HepG2 (cell line): ENCODE measurements around the gene RPTN. TPM values are rescaled to one million over a fixed set of nuclear protein-coding genes. Genes with fewer than 3 reads are reported as not detected.

Source experiments
- ATAC-seq: fragments of 200-7000 bp; cut with Tn5 transposase; 3 replicates; pipeline ENCODE4 v1.9.1; 2020; ENCODE audit warnings: mild to moderate bottlenecking, moderate library complexity
- BruUV-seq: library from RNA; stranded (reverse); fragments of 400-500 nt; replicated peaks from 2 replicates; lab custom pipeline; 2021; lab: Mats Ljungman, UMichigan
- CTCF ChIA-PET: fragments of 300-600 bp; formaldehyde crosslinking; extraction: SDS; loops from one replicate; lab custom pipeline; 2021; ENCODE audit warnings: low total read pairs, inconsistent platforms, low intra/inter-chr PET ratio; lab: Yijun Ruan, JAX
- POLR2A ChIA-PET: fragments of 350-600 bp; sonication (Branson Sonifier 250); formaldehyde crosslinking; loops from one replicate; lab custom pipeline; 2020; ENCODE audit warnings: antibody characterized with exemption, inconsistent platforms; lab: Yijun Ruan, JAX
- DNase-seq: peaks from one replicate; pipeline ENCODE4 v3.0.0-alpha.2; 2015; ENCODE audit warnings: low spot score
- FAIRE-seq: peaks from 3 replicates; lab custom pipeline; 2011; peaks lifted over from hg19 to GRCh38; lab: Jason Lieb, UNC
- H2AFZ ChIP-seq: one replicate; pipeline ENCODE4 v1.6.1; 2011; ENCODE audit warnings: low read length, inconsistent platforms
- H3K27ac ChIP-seq: fragments of 300-600 bp; 3 replicates; pipeline ENCODE4 v1.8.0; 2011; ENCODE audit warnings: mixed run types, mild to moderate bottlenecking, mixed read lengths, low read length, inconsistent platforms; ENCODE audit not compliant: insufficient read depth; ENCODE audit errors: extremely low read length
- H3K27me3 ChIP-seq, 2 experiments: fragments of 200-600 bp in 1 of 2; 2 replicates in 1 of 2; 3 replicates in 1 of 2; pipeline versions ENCODE4 v1.6.0 to v1.8.0; 2011; ENCODE audit warnings: low read length in 2 of 2, mild to moderate bottlenecking in 2 of 2, moderate library complexity in 2 of 2, inconsistent platforms in 1 of 2; ENCODE audit not compliant: insufficient read depth in 2 of 2, control insufficient read depth in 1 of 2
- H3K36me3 ChIP-seq, 2 experiments: fragments of 200-600 bp in 1 of 2; replicated peaks in 1 of 2; 2 replicates in 1 of 2; 3 replicates in 1 of 2; pipeline versions ENCODE4 v1.5.1 to v1.8.0; 2011; ENCODE audit warnings: low read length in 2 of 2, inconsistent platforms in 1 of 2; ENCODE audit not compliant: insufficient read depth in 2 of 2, control insufficient read depth in 1 of 2
- H3K4me1 ChIP-seq: 2 replicates; pipeline ENCODE4 v1.5.1; 2012; ENCODE audit warnings: low read length, inconsistent platforms; ENCODE audit not compliant: insufficient read depth
- H3K4me2 ChIP-seq: 2 replicates; pipeline ENCODE4 v1.6.0; 2011; ENCODE audit warnings: low read depth, low read length, inconsistent platforms
- H3K4me3 ChIP-seq, 3 experiments: fragments of 200-600 bp in 1 of 3; sonication (generic), shearing (Covaris generic) in 1 of 3; replicated peaks in 1 of 3; 2 replicates each; pipeline ENCODE4 v1.5.1; 2011 to 2016; ENCODE audit warnings: low read length in 3 of 3, inconsistent platforms in 2 of 3, low read depth in 2 of 3, mild to moderate bottlenecking in 2 of 3, control low read depth in 1 of 3, mixed read lengths in 1 of 3; ENCODE audit not compliant: insufficient read depth in 1 of 3
- H3K79me2 ChIP-seq: one replicate; pipeline ENCODE4 v1.6.1; 2011; ENCODE audit warnings: low read length, inconsistent platforms; ENCODE audit not compliant: insufficient read depth
- H3K9ac ChIP-seq: 2 replicates; pipeline ENCODE4 v1.6.0; 2011; ENCODE audit warnings: mild to moderate bottlenecking, low read depth, low read length, inconsistent platforms; ENCODE audit not compliant: insufficient read depth
- H3K9me3 ChIP-seq: 2 replicates; pipeline ENCODE4 v1.5.1; 2012; ENCODE audit warnings: mild to moderate bottlenecking, low read length
- H4K20me1 ChIP-seq: 2 replicates; pipeline ENCODE4 v1.6.0; 2011; ENCODE audit warnings: inconsistent platforms, mild to moderate bottlenecking, low read length, moderate library complexity; ENCODE audit not compliant: insufficient read depth
- AGO2 ChIP-seq: fragments of 200-400 bp; formaldehyde crosslinking; optimal IDR thresholded peaks from 2 replicates; pipeline ENCODE3; 2017; ENCODE audit warnings: mild to moderate bottlenecking, low read depth, low read length, moderate library complexity
- HES4 ChIP-seq: sonication (generic); formaldehyde crosslinking; IDR thresholded peaks from 2 replicates; pipeline ENCODE4 v1.9.0; 2021; ENCODE audit warnings: mild to moderate bottlenecking, missing genetic modification reagents, borderline replicate concordance
- JUND ChIP-seq: sonication (generic); formaldehyde crosslinking; IDR thresholded peaks from 2 replicates; pipeline ENCODE4 v1.8.0; 2022; ENCODE audit warnings: mild to moderate bottlenecking, missing genetic modification reagents
- KDM4B ChIP-seq: sonication (generic); formaldehyde crosslinking; IDR thresholded peaks from 2 replicates; pipeline ENCODE4 v1.4.0; 2020; ENCODE audit warnings: missing genetic modification reagents
- RXRA ChIP-seq: sonication (generic); formaldehyde crosslinking; IDR thresholded peaks from 2 replicates; pipeline ENCODE4 v1.5.1; 2020; ENCODE audit warnings: missing genetic modification reagents
- THAP11 ChIP-seq: IDR thresholded peaks from 2 replicates; pipeline ENCODE4 v1.6.1; 2016; ENCODE audit warnings: missing biosample characterization, missing genetic modification reagents
- U2AF1 ChIP-seq: fragments of 200-400 bp; formaldehyde crosslinking; optimal IDR thresholded peaks from 2 replicates; pipeline ENCODE3; 2017; ENCODE audit warnings: mild to moderate bottlenecking, low read depth, low read length
- ZBTB1 ChIP-seq: sonication (generic); formaldehyde crosslinking; IDR thresholded peaks from 2 replicates; pipeline ENCODE4 v1.4.0; 2020; ENCODE audit warnings: missing genetic modification reagents, borderline replicate concordance
- ZBTB8A ChIP-seq: sonication (generic); formaldehyde crosslinking; IDR thresholded peaks from 2 replicates; pipeline ENCODE4 v1.4.0; 2020; ENCODE audit warnings: mild to moderate bottlenecking, low read depth, missing genetic modification reagents, borderline replicate concordance
- ZNF33A ChIP-seq: sonication (generic); formaldehyde crosslinking; IDR thresholded peaks from 2 replicates; pipeline ENCODE4 v1.5.1; 2020; ENCODE audit warnings: missing genetic modification reagents, mild to moderate bottlenecking, moderate library complexity, borderline replicate concordance
- ZNF543 ChIP-seq: sonication (generic); formaldehyde crosslinking; IDR thresholded peaks from 2 replicates; pipeline ENCODE4 v1.4.0; 2020; ENCODE audit warnings: mild to moderate bottlenecking, missing genetic modification reagents
- ZNF761 ChIP-seq: sonication (generic); formaldehyde crosslinking; conservative IDR thresholded peaks from 2 replicates; pipeline ENCODE4 v1.4.0; 2020; ENCODE audit warnings: mild to moderate bottlenecking, missing genetic modification reagents
- ZNF776 ChIP-seq: sonication (generic); formaldehyde crosslinking; IDR thresholded peaks from 2 replicates; pipeline ENCODE4 v1.4.0; 2020; ENCODE audit warnings: mild to moderate bottlenecking, missing genetic modification reagents
- ZNF782 ChIP-seq: sonication (generic); formaldehyde crosslinking; IDR thresholded peaks from 2 replicates; pipeline ENCODE4 v1.4.0; 2020; ENCODE audit warnings: missing genetic modification reagents, mild to moderate bottlenecking, borderline replicate concordance
- WGBS: methylation state at CpG from one replicate; pipeline ENCODE4 v1.1.6; 2017; ENCODE audit warnings: low lambda C conversion rate; 5-methylcytosine and 5-hydroxymethylcytosine counted together
- in situ Hi-C: cut with HindIII; loops from 2 replicates; pipeline ENCODE4 v1.10.0; 2017; ENCODE audit warnings: low pct_unique_long_range_greater_than_20kb; ENCODE audit not compliant: extremely low pct_ligation_motif_present
- intact Hi-C: fragments of 100-400 bp; cut with micrococcal nuclease; formaldehyde crosslinking; loops from one replicate; pipeline ENCODE4 v1.10.0; 2022; ENCODE audit not compliant: unreplicated experiment
- polyA plus RNA-seq, 8 experiments: library from polyadenylated mRNA; depleted of rRNA in 3 of 8; stranded (reverse) in 7 of 8; unstranded in 1 of 8; fragments of >200 nt; fragmentation: Illumina TruSeq in 4 of 8; extraction: Trizol in 4 of 8; gene quantifications; 2 replicates each; pipeline versions ENCODE4 v1.2.1 to v1.2.3, GENCODE V29; 2011 to 2016; ENCODE audit warnings: low read depth in 4 of 8, missing spikeins in 1 of 8, mixed read lengths in 1 of 8; ENCODE audit not compliant: insufficient read depth in 1 of 8
- total RNA-seq, 5 experiments: library from RNA; depleted of rRNA; stranded (reverse); fragments of >200 nt; fragmentation: Illumina TruSeq; extraction: Trizol; gene quantifications; 2 replicates each; pipeline ENCODE4 v1.2.3, GENCODE V29; 2016; ENCODE audit warnings: low read depth in 1 of 5
- TF ChIP-seq, protein P1 (sequence below): sonication (generic); formaldehyde crosslinking; conservative IDR thresholded peaks from 2 replicates; pipeline ENCODE4 v1.4.0; 2020; ENCODE audit warnings: missing genetic modification reagents

Gene RPTN
- total and polyA plus RNA-seq, 2 of the 13 experiments (the other 11 are each of a cell fraction or from before 2014, with no cell fraction given): not detected

- peaks cover 5 to 43% of the 10 kb centered on the region in 2 experiments; a peak in 3 of 5 replicates for H3K27me3 ChIP-seq
Measured at GRCh38 chr1:152107984-152108881, 50.8 kb downstream of the RPTN start.

More at GRCh38 chr1:152107984-152108881, 50.8 kb downstream of the RPTN start:
- ChIA-PET POLR2A (no interaction called here), CTCF (no interaction called here)
- Histone ChIP-seq H3K4me2 (no peak overlapping the region), H2AFZ (no peak overlapping the region), H4K20me1 (no peaks in the 10 kb centered on the region), H3K9me3 (no peaks in the 10 kb centered on the region), H3K4me1 (no peaks in the 10 kb centered on the region), H3K79me2 (no peaks in the 10 kb centered on the region), H3K27ac (no peak overlapping the region), H3K36me3 (no peaks in the 10 kb centered on the region), H3K4me3 (no peak overlapping the region), H3K9ac (no peak overlapping the region)
- FAIRE-seq: no peak
- no peak for TF ChIP-seq ZNF776 (CRISPR knock-in tag)
- no peak for TF ChIP-seq RXRA (CRISPR knock-in tag)
- no peak for TF ChIP-seq THAP11 (CRISPR knock-in tag)
- no peak for TF ChIP-seq HES4 (CRISPR knock-in tag)
- TF ChIP-seq ZNF782: no peak
- no peak for TF ChIP-seq ZNF761 (CRISPR knock-in tag)
- TF ChIP-seq ZNF33A (CRISPR knock-in tag): no peak
- TF ChIP-seq, protein P1, sequence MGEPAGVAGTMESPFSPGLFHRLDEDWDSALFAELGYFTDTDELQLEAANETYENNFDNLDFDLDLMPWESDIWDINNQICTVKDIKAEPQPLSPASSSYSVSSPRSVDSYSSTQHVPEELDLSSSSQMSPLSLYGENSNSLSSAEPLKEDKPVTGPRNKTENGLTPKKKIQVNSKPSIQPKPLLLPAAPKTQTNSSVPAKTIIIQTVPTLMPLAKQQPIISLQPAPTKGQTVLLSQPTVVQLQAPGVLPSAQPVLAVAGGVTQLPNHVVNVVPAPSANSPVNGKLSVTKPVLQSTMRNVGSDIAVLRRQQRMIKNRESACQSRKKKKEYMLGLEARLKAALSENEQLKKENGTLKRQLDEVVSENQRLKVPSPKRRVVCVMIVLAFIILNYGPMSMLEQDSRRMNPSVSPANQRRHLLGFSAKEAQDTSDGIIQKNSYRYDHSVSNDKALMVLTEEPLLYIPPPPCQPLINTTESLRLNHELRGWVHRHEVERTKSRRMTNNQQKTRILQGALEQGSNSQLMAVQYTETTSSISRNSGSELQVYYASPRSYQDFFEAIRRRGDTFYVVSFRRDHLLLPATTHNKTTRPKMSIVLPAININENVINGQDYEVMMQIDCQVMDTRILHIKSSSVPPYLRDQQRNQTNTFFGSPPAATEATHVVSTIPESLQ: no peak
- no peak for TF ChIP-seq ZBTB8A
- no peak for TF ChIP-seq JUND (CRISPR knock-in tag)
- TF ChIP-seq AGO2: no peak
- no peak for TF ChIP-seq ZNF543 (CRISPR knock-in tag)
- no peak for TF ChIP-seq KDM4B (CRISPR knock-in tag)
- no peak for TF ChIP-seq ZBTB1
- TF ChIP-seq U2AF1: no peak
- BruUV-seq: no TSS peak
- WGBS: 84% methylated on average over 67 of the region's 67 CpGs
- DNase-seq: no peak
- intact Hi-C loops (no loop called here), in situ Hi-C loops (no loop called here)
- no peak for ATAC-seq
